HCT116 (cell line): ENCODE measurements around the gene GRIN2C. TPM values are rescaled to one million over a fixed set of nuclear protein-coding genes. Genes with fewer than 3 reads are reported as not detected.

ENCODE experiments used
- ATAC-seq: fragments of 200-7000 bp; cut with Tn5 transposase; 2 replicates; pipeline ENCODE4 v1.9.1; 2020; ENCODE audit warnings: mild to moderate bottlenecking, moderate library complexity
- BruUV-seq: library from RNA; stranded (reverse); fragments of 400-500 nt; replicated peaks from 2 replicates; lab custom pipeline; 2021; lab: Mats Ljungman, UMichigan
- CTCF ChIA-PET: fragments of 300-600 bp; sonication (Branson Sonifier 250); formaldehyde crosslinking; loops from one replicate; lab custom pipeline; 2021; ENCODE audit warnings: antibody characterized with exemption; lab: Charles Lee
- POLR2A ChIA-PET: fragments of 300-600, 350-600 bp; sonication (Branson Sonifier 250); formaldehyde crosslinking; loops from one replicate; lab custom pipeline; 2021; ENCODE audit warnings: antibody characterized with exemption; lab: Charles Lee
- RAD21 ChIA-PET, 2 experiments: fragments of 300-600 bp; sonication (Branson Sonifier 250); formaldehyde crosslinking; loops; one replicate each; lab custom pipeline; 2023; ENCODE audit warnings: low total read pairs in 2 of 2; ENCODE audit not compliant: uncharacterized antibody in 2 of 2, unreplicated experiment in 2 of 2, low non-redundant PET in 1 of 2; lab: Charles Lee
- DNase-seq: peaks from one replicate; pipeline ENCODE4 v3.0.0-alpha.2; 2010; ENCODE audit warnings: low read depth, low spot score
- H2AFZ ChIP-seq: fragments of 200-600 bp; shearing (Covaris generic), sonication (generic); 2 replicates; pipeline ENCODE4 v1.6.1; 2017; ENCODE audit warnings: low read depth, mixed run types, mixed read lengths, antibody characterized with exemption, low read length; ENCODE audit not compliant: poor library complexity, severe bottlenecking
- H3K27ac ChIP-seq: 2 replicates; pipeline ENCODE4 v1.5.1; 2012; ENCODE audit warnings: low read depth, low read length
- H3K27me3 ChIP-seq: fragments of 200-600 bp; sonication (generic); 2 replicates; pipeline ENCODE4 v1.6.1; 2016; ENCODE audit warnings: mixed run types, low read length, mixed read lengths; ENCODE audit not compliant: insufficient read depth
- H3K36me3 ChIP-seq, 2 experiments: fragments of 200-500 bp in 1 of 2; fragments of 200-600 bp in 1 of 2; sonication (Bioruptor generic) in 1 of 2; sonication (generic) in 1 of 2; 2 replicates each; pipeline versions ENCODE4 v1.5.1 to v1.6.1; 2014 to 2016; ENCODE audit warnings: low read length in 2 of 2, inconsistent platforms in 1 of 2, mixed read lengths in 1 of 2, mixed run types in 1 of 2; ENCODE audit not compliant: insufficient read depth in 2 of 2, control insufficient read depth in 1 of 2
- H3K4me1 ChIP-seq, 2 experiments: fragments of 200-600 bp in 1 of 2; sonication (generic) in 1 of 2; 2 replicates each; pipeline versions ENCODE4 v1.5.1 to v1.6.1; 2012 to 2017; ENCODE audit warnings: low read length in 2 of 2, inconsistent platforms in 1 of 2, mild to moderate bottlenecking in 1 of 2, mixed read lengths in 1 of 2, mixed run types in 1 of 2, moderate library complexity in 1 of 2; ENCODE audit not compliant: insufficient read depth in 2 of 2, control insufficient read depth in 1 of 2
- H3K4me2 ChIP-seq: fragments of 200-600 bp; sonication (generic); 2 replicates; pipeline ENCODE4 v1.6.1; 2017; ENCODE audit warnings: mixed run types, low read length, mixed read lengths
- H3K4me3 ChIP-seq, 2 experiments: fragments of 200-600 bp in 1 of 2; sonication (generic) in 1 of 2; replicated peaks in 1 of 2; 2 replicates each; pipeline ENCODE4 v1.5.1; 2011 to 2016; ENCODE audit warnings: low read length in 2 of 2, control low read depth in 1 of 2, low read depth in 1 of 2, mild to moderate bottlenecking in 1 of 2, mixed read lengths in 1 of 2, mixed run types in 1 of 2
- H3K79me2 ChIP-seq: fragments of 200-600 bp; sonication (generic); 2 replicates; pipeline ENCODE4 v1.6.1; 2017; ENCODE audit warnings: mild to moderate bottlenecking, mixed run types, low read length, moderate library complexity, mixed read lengths; ENCODE audit not compliant: insufficient read depth
- H3K9ac ChIP-seq: fragments of 200-600 bp; sonication (generic); 2 replicates; pipeline ENCODE4 v1.6.1; 2016; ENCODE audit warnings: low read length, mixed read lengths
- H3K9me2 ChIP-seq: fragments of 200-600 bp; sonication (generic), shearing (Covaris generic); 2 replicates; pipeline ENCODE4 v1.6.1; 2017; ENCODE audit warnings: mixed run types, mild to moderate bottlenecking, moderate library complexity; ENCODE audit not compliant: insufficient read depth
- H3K9me3 ChIP-seq, 2 experiments: fragments of 200-500 bp in 1 of 2; fragments of 200-600 bp in 1 of 2; sonication (Bioruptor generic) in 1 of 2; sonication (generic) in 1 of 2; 2 replicates each; pipeline ENCODE4 v1.6.1; 2014 to 2017; ENCODE audit warnings: low read length in 2 of 2, mixed read lengths in 2 of 2, inconsistent platforms in 1 of 2, low read depth in 1 of 2, mild to moderate bottlenecking in 1 of 2, mixed run types in 1 of 2, moderate library complexity in 1 of 2; ENCODE audit not compliant: control insufficient read depth in 1 of 2, insufficient read depth in 1 of 2
- H4K20me1 ChIP-seq: fragments of 200-600 bp; sonication (generic), shearing (Covaris generic); 2 replicates; pipeline ENCODE4 v1.6.1; 2017; ENCODE audit warnings: mixed run types, mild to moderate bottlenecking, moderate library complexity; ENCODE audit not compliant: insufficient read depth
- CEBPB ChIP-seq: IDR thresholded peaks from 2 replicates; pipeline ENCODE4 v1.6.1; 2012; ENCODE audit warnings: low read depth
- EGR1 ChIP-seq: IDR thresholded peaks from 2 replicates; pipeline ENCODE4 v1.6.1; 2012; ENCODE audit warnings: low read depth
- ELF1 ChIP-seq: IDR thresholded peaks from 2 replicates; pipeline ENCODE4 v1.6.1; 2012; ENCODE audit warnings: low read depth, borderline replicate concordance
- FOSL1 ChIP-seq: IDR thresholded peaks from 2 replicates; pipeline ENCODE4 v1.6.1; 2012; ENCODE audit warnings: low read depth
- JUND ChIP-seq: IDR thresholded peaks from 2 replicates; pipeline ENCODE4 v1.6.1; 2012
- POLR2A ChIP-seq: IDR thresholded peaks from 2 replicates; pipeline ENCODE4 v1.7.0; 2011; ENCODE audit warnings: borderline replicate concordance; ENCODE audit not compliant: insufficient read depth, insufficient read length; ENCODE audit errors: extremely low read depth
- POLR2AphosphoS5 ChIP-seq: IDR thresholded peaks from 2 replicates; pipeline ENCODE4 v1.6.1; 2011; ENCODE audit warnings: mild to moderate bottlenecking, low read depth, low read length, moderate library complexity
- RAD21 ChIP-seq: IDR thresholded peaks from 2 replicates; pipeline ENCODE4 v1.6.1; 2012; ENCODE audit warnings: low read depth, mild to moderate bottlenecking
- SIN3A ChIP-seq: IDR thresholded peaks from 2 replicates; pipeline ENCODE4 v1.6.1; 2012; ENCODE audit warnings: low read depth
- SP1 ChIP-seq: IDR thresholded peaks from 2 replicates; pipeline ENCODE4 v1.6.1; 2012; ENCODE audit warnings: low read depth
- SRF ChIP-seq: IDR thresholded peaks from 2 replicates; pipeline ENCODE4 v1.6.1; 2012; ENCODE audit warnings: low read depth
- TCF7L2 ChIP-seq: IDR thresholded peaks from 2 replicates; pipeline ENCODE4 v1.7.0; 2011; ENCODE audit warnings: borderline replicate concordance, inconsistent platforms; ENCODE audit not compliant: insufficient read depth, insufficient read length; ENCODE audit errors: extremely low read depth
- ZFX ChIP-seq: fragments of 450-650 bp; IDR thresholded peaks from 2 replicates; pipeline ENCODE4 v1.6.1; 2017
- ZNF274 ChIP-seq: fragments of 200-500 bp; sonication (Bioruptor generic); IDR thresholded peaks from 2 replicates; pipeline ENCODE4 v1.6.1; 2014; ENCODE audit warnings: mild to moderate bottlenecking, low read depth, low read length, inconsistent platforms
- intact Hi-C: fragments of 100-400 bp; cut with micrococcal nuclease; formaldehyde crosslinking; loops from 2 replicates; pipeline ENCODE4 v1.10.0; 2022
- total RNA-seq: library from RNA; stranded (reverse); gene quantifications from one replicate; pipeline ENCODE4 v1.2.1, GENCODE V29; 2021; ENCODE audit not compliant: unreplicated experiment
- TF ChIP-seq, protein P1 (sequence below), 3 experiments: fragments of 200-600 bp in 1 of 3; sonication (generic) in 1 of 3; IDR thresholded peaks in 2 of 3; conservative IDR thresholded peaks in 1 of 3; 2 replicates each; pipeline ENCODE4 v1.5.1; 2012 to 2017; ENCODE audit warnings: low read depth in 2 of 3, low read length in 2 of 3, antibody characterized with exemption in 1 of 3, borderline replicate concordance in 1 of 3, control low read depth in 1 of 3, mild to moderate bottlenecking in 1 of 3, mixed read lengths in 1 of 3, mixed run types in 1 of 3, moderate library complexity in 1 of 3; ENCODE audit not compliant: insufficient read depth in 1 of 3
- TF ChIP-seq, protein P2 (sequence below): IDR thresholded peaks from 2 replicates; pipeline ENCODE4 v1.6.1; 2012
- TF ChIP-seq, protein P3 (sequence below): IDR thresholded peaks from 2 replicates; pipeline ENCODE4 v1.6.1; 2011; ENCODE audit warnings: mild to moderate bottlenecking, low read length, moderate library complexity; ENCODE audit not compliant: insufficient replicate concordance; ENCODE audit errors: extremely low read depth
- TF ChIP-seq, protein P4 (sequence below): IDR thresholded peaks from 2 replicates; pipeline ENCODE4 v1.6.1; 2012
- TF ChIP-seq, protein P5 (sequence below): IDR thresholded peaks from 2 replicates; pipeline ENCODE4 v1.6.1; 2012; ENCODE audit warnings: low read depth

The GRIN2C gene
- total RNA-seq, 1 experiment from 2014 or later, result 2.2 TPM

DNA sequence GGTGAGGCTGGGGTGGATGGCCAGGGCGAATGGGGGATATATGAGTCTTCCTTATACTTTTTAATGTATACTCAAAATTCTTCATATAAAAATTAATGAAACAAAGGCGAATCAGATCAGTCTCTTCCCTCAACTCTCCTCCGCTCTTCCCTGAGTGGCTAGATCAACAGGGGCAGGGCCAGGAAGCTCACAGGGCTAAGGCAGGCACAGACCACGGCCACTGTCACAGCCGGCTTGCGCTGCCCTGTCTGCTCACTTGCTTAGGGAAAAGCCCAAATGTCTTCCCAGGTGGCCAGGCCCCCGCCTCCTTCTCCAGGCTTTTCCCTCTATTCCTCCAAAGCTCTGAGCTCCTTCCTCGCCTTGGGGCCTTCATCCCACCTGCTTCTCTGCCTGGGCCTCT, 6.0 kb downstream of the GRIN2C start:
- Histone ChIP-seq H3K4me1 (peaks cover 0 to 12% of the 10 kb centered on the region in 2 experiments; a peak in 2 of 4 replicates), H3K9me3 (no peaks in the 10 kb centered on the region), H3K4me3 (no peak overlapping the region), H3K27me3 (no peaks in the 10 kb centered on the region; the same call in 1 of the 2 replicates), H3K9ac (no peak overlapping the region), H3K27ac (no peak overlapping the region), H3K4me2 (no peak overlapping the region), H2AFZ (no peak overlapping the region), H3K9me2 (no peaks in the 10 kb centered on the region), H3K79me2 (no peaks in the 10 kb centered on the region), H4K20me1 (no peaks in the 10 kb centered on the region), H3K36me3 (no peaks in the 10 kb centered on the region)
- intact Hi-C loops, result no loop called here
- no TSS peak for BruUV-seq
- ChIA-PET CTCF (interaction anchor here (2.1 kb wide), 1 partner anchor 12 kb away, joined by 5 read pairs; no protein-coding TSS in a partner anchor), RAD21 (no interaction called here), POLR2A (interaction anchor here (1.0 kb wide), 1 partner anchor 19 kb away, joined by 3 read pairs; the partner anchor contains the start of gene FDXR)
- TF ChIP-seq, protein P1, sequence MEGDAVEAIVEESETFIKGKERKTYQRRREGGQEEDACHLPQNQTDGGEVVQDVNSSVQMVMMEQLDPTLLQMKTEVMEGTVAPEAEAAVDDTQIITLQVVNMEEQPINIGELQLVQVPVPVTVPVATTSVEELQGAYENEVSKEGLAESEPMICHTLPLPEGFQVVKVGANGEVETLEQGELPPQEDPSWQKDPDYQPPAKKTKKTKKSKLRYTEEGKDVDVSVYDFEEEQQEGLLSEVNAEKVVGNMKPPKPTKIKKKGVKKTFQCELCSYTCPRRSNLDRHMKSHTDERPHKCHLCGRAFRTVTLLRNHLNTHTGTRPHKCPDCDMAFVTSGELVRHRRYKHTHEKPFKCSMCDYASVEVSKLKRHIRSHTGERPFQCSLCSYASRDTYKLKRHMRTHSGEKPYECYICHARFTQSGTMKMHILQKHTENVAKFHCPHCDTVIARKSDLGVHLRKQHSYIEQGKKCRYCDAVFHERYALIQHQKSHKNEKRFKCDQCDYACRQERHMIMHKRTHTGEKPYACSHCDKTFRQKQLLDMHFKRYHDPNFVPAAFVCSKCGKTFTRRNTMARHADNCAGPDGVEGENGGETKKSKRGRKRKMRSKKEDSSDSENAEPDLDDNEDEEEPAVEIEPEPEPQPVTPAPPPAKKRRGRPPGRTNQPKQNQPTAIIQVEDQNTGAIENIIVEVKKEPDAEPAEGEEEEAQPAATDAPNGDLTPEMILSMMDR (IDR thresholded peaks at IDR 0.05 in 2 of 3, conservative IDR thresholded peaks at IDR 0.05 in 1 of 3; ENCODE audit: borderline replicate concordance in 1 of 3, insufficient read depth in 1 of 3, low read depth in 2 of 3, low read length in 2 of 3), result no peak
- no peak for TF ChIP-seq ELF1
- TF ChIP-seq ZNF274, result no peak
- TF ChIP-seq, protein P2, sequence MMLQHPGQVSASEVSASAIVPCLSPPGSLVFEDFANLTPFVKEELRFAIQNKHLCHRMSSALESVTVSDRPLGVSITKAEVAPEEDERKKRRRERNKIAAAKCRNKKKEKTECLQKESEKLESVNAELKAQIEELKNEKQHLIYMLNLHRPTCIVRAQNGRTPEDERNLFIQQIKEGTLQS, result no peak
- no peak for TF ChIP-seq FOSL1
- TF ChIP-seq, protein P3, sequence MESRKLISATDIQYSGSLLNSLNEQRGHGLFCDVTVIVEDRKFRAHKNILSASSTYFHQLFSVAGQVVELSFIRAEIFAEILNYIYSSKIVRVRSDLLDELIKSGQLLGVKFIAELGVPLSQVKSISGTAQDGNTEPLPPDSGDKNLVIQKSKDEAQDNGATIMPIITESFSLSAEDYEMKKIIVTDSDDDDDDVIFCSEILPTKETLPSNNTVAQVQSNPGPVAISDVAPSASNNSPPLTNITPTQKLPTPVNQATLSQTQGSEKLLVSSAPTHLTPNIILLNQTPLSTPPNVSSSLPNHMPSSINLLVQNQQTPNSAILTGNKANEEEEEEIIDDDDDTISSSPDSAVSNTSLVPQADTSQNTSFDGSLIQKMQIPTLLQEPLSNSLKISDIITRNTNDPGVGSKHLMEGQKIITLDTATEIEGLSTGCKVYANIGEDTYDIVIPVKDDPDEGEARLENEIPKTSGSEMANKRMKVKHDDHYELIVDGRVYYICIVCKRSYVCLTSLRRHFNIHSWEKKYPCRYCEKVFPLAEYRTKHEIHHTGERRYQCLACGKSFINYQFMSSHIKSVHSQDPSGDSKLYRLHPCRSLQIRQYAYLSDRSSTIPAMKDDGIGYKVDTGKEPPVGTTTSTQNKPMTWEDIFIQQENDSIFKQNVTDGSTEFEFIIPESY, result no peak
- TF ChIP-seq, protein P4, sequence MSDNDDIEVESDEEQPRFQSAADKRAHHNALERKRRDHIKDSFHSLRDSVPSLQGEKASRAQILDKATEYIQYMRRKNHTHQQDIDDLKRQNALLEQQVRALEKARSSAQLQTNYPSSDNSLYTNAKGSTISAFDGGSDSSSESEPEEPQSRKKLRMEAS, result no peak
- no peak for TF ChIP-seq POLR2A
- TF ChIP-seq POLR2AphosphoS5, result no peak
- TF ChIP-seq ZFX, result no peak
- TF ChIP-seq CEBPB, result no peak
- TF ChIP-seq SP1, result no peak
- no peak for TF ChIP-seq SIN3A
- TF ChIP-seq JUND, result no peak
- TF ChIP-seq, protein P5, sequence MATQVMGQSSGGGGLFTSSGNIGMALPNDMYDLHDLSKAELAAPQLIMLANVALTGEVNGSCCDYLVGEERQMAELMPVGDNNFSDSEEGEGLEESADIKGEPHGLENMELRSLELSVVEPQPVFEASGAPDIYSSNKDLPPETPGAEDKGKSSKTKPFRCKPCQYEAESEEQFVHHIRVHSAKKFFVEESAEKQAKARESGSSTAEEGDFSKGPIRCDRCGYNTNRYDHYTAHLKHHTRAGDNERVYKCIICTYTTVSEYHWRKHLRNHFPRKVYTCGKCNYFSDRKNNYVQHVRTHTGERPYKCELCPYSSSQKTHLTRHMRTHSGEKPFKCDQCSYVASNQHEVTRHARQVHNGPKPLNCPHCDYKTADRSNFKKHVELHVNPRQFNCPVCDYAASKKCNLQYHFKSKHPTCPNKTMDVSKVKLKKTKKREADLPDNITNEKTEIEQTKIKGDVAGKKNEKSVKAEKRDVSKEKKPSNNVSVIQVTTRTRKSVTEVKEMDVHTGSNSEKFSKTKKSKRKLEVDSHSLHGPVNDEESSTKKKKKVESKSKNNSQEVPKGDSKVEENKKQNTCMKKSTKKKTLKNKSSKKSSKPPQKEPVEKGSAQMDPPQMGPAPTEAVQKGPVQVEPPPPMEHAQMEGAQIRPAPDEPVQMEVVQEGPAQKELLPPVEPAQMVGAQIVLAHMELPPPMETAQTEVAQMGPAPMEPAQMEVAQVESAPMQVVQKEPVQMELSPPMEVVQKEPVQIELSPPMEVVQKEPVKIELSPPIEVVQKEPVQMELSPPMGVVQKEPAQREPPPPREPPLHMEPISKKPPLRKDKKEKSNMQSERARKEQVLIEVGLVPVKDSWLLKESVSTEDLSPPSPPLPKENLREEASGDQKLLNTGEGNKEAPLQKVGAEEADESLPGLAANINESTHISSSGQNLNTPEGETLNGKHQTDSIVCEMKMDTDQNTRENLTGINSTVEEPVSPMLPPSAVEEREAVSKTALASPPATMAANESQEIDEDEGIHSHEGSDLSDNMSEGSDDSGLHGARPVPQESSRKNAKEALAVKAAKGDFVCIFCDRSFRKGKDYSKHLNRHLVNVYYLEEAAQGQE, result no peak
- no peak for TF ChIP-seq EGR1
- no peak for TF ChIP-seq RAD21
- no peak for TF ChIP-seq SRF
- no peak for TF ChIP-seq TCF7L2
- ATAC-seq, result no peak
- no peak for DNase-seq
